Measurements from ENCODE around the gene LTC4S. TPM values are rescaled to one million over a fixed set of nuclear protein-coding genes. Genes with fewer than 3 reads are reported as not detected.

Gene LTC4S
- total RNA-seq, 4 donors from 2014 or later = 4.1 to 22.9 (median 13.6) TPM; not detected in 1

DNA sequence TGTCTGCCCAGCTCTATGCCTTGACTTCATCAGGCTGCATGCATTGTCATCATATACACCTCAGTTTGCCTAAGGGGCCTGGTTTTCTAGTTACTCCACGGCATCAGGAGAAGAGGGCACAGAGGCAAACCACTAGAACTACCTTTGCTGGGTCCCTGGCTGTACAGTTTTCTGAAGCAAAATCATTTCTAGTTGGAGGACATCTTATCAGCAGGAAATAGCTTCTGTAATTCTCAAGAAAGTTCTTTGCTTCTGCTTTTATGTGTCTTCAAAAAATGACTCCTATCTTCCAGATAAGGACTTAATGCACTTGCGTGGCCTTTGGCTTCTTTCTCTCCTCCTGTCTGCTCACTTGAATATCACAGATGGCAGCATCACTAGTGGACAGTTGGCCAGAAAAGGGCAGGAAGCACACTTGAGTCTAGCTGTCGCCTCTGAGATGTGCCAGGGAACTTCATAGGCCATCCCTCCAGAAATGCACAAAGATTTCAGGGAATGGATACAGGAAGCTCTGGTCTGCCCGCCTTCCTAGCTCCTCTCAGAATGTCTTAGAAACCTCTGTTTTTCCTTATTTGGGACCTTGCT is 22.4 kb upstream of the LTC4S start:
- Histone ChIP-seq H3K27me3 (no peaks in the 10 kb centered on the region), H3K4me1 (no peaks in the 10 kb centered on the region), H3K36me3 (no peaks in the 10 kb centered on the region), H3K4me3 (no peak overlapping the region), H3K27ac (no peak overlapping the region), H3K9me3 (no peaks in the 10 kb centered on the region)
- TF ChIP-seq, protein P1, sequence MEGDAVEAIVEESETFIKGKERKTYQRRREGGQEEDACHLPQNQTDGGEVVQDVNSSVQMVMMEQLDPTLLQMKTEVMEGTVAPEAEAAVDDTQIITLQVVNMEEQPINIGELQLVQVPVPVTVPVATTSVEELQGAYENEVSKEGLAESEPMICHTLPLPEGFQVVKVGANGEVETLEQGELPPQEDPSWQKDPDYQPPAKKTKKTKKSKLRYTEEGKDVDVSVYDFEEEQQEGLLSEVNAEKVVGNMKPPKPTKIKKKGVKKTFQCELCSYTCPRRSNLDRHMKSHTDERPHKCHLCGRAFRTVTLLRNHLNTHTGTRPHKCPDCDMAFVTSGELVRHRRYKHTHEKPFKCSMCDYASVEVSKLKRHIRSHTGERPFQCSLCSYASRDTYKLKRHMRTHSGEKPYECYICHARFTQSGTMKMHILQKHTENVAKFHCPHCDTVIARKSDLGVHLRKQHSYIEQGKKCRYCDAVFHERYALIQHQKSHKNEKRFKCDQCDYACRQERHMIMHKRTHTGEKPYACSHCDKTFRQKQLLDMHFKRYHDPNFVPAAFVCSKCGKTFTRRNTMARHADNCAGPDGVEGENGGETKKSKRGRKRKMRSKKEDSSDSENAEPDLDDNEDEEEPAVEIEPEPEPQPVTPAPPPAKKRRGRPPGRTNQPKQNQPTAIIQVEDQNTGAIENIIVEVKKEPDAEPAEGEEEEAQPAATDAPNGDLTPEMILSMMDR (IDR thresholded peaks at IDR 0.05) = no peak
- TF ChIP-seq POLR2A (IDR thresholded peaks at IDR 0.05) = no peak
- intact Hi-C loops (cut with DNase I; ENCODE audit: low total_unique reads) = no loop called here
- DNase-seq = no peak

DNA sequence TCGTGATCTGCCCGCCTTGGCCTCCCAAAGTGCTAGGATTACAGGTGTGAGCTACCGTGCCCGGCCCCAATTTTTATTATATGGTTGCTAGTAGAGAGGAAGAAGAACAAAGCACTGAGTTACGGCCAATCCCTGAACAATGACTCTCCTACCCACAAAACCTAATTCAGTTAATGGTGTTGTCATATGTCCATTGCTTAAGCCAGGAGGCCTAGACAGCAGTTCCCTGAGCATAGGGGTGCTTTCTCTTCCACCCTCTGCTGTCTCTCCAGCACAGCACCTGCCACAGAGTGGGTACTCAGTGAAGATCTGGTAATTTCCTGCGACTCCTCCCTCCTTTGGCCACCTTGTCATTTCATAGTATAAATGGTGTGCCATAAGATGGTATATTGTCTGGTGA is 21.4 kb upstream of the LTC4S start:
- Histone ChIP-seq H3K9me3 (no peaks in the 10 kb centered on the region), H3K27ac (no peak overlapping the region), H3K27me3 (no peaks in the 10 kb centered on the region), H3K36me3 (no peaks in the 10 kb centered on the region), H3K4me1 (no peaks in the 10 kb centered on the region), H3K4me3 (no peak overlapping the region)
- no peak for DNase-seq
- intact Hi-C loops (cut with DNase I; ENCODE audit: low total_unique reads) = no loop called here
- TF ChIP-seq, protein P1 (IDR thresholded peaks at IDR 0.05) = no peak
- no peak for TF ChIP-seq POLR2A (IDR thresholded peaks at IDR 0.05)

DNA sequence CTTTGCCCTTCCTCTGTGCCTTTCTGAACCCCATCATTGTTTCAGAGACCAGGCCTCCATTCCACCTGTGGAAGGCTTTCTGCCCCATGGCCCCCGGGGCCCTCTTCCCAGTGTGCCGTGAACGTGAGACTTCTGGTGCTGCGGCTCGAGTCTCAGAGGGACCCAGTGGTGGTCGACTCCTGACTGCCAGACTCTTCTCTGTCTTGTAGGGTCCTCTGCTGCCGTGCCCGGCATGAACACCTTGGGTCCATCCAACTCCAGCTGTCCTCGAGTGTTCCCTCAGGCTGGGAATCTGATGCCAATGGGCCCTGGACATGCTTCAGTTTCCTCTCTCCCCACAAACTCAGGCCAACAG is 20.1 kb upstream of the LTC4S start:
- no peaks in the 10 kb centered on the region for H3K36me3 ChIP-seq
- no peak for DNase-seq
- H3K27me3 ChIP-seq = no peaks in the 10 kb centered on the region
- intact Hi-C loops (cut with DNase I; ENCODE audit: low total_unique reads) = no loop called here
- H3K27ac ChIP-seq = no peak overlapping the region
- no peaks in the 10 kb centered on the region for H3K4me1 ChIP-seq
- H3K4me3 ChIP-seq = no peak overlapping the region
- no peak for TF ChIP-seq POLR2A (IDR thresholded peaks at IDR 0.05)
- TF ChIP-seq, protein P1 (IDR thresholded peaks at IDR 0.05) = no peak
- H3K9me3 ChIP-seq = no peaks in the 10 kb centered on the region

DNA sequence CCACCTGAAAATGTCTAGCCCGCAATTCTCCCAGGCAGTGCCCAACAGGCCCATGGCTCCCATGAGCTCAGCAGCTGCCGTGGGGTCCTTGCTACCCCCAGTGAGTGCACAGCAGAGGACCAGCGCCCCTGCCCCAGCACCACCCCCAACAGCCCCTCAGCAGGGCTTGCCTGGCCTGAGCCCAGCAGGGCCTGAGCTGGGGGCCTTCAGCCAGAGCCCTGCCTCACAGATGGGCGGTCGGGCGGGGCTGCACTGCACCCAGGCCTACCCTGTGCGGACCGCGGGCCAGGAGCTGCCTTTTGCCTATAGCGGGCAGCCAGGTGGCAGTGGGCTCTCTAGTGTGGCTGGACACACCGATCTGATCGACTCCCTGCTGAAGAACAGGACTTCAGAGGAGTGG is 19.3 kb upstream of the LTC4S start:
- Histone ChIP-seq H3K9me3 (no peaks in the 10 kb centered on the region), H3K4me3 (no peak overlapping the region), H3K36me3 (no peaks in the 10 kb centered on the region), H3K27ac (no peak overlapping the region), H3K4me1 (no peaks in the 10 kb centered on the region), H3K27me3 (no peaks in the 10 kb centered on the region)
- intact Hi-C loops (cut with DNase I; ENCODE audit: low total_unique reads) = no loop called here
- TF ChIP-seq, protein P1 (IDR thresholded peaks at IDR 0.05) = no peak
- no peak for TF ChIP-seq POLR2A (IDR thresholded peaks at IDR 0.05)
- no peak for DNase-seq

DNA sequence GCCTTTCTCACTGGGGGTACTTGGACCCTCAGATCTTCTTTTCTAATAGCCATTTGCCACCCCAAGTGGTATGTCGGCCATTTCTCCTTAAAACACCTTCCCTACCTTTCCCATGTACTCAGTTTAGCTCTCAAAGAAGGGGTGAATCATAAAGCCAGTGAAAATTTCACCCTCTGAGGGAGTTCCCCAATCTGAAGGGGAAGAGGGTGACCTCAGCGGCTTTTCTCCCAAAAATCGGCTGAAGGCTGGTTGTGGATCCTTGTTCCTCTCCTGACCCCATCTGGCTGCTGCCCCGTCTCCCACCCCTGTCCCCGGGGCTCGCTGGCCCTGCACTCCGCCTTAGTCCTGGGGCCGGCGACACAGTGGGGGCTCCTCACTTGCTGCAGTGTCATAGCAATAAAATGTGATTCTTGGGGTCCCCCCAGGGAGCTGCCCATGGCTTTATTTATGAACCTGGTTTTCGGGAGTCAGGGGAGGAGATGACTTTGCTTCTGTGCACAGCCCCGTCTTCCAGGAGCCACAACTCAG is 17.3 kb upstream of the LTC4S start:
- Histone ChIP-seq H3K27ac (no peak overlapping the region), H3K36me3 (no peaks in the 10 kb centered on the region), H3K27me3 (no peaks in the 10 kb centered on the region), H3K4me3 (no peak overlapping the region), H3K9me3 (no peaks in the 10 kb centered on the region), H3K4me1 (no peaks in the 10 kb centered on the region)
- intact Hi-C loops (cut with DNase I; ENCODE audit: low total_unique reads) = no loop called here
- no peak for DNase-seq
- TF ChIP-seq, protein P1 (IDR thresholded peaks at IDR 0.05) = no peak
- no peak for TF ChIP-seq POLR2A (IDR thresholded peaks at IDR 0.05)

Data from uterus (tissue), 4 donors.